SK-N-MC (cell line): Measurements from ENCODE around the gene MOV10L1.

ENCODE experiments used
- DNase-seq: peaks from one replicate; pipeline ENCODE4 v3.0.0-alpha.2; 2011; ENCODE audit warnings: low read depth, low spot score
- H3K27ac ChIP-seq: fragments of 200-600 bp; sonication (generic); 2 replicates; pipeline ENCODE4 v1.5.1; 2016; ENCODE audit warnings: mixed run types
- H3K36me3 ChIP-seq: fragments of 200-600 bp; sonication (generic); 2 replicates; pipeline ENCODE4 v1.6.1; 2017; ENCODE audit warnings: antibody characterized with exemption, low read length, mixed read lengths; ENCODE audit not compliant: insufficient read depth
- H3K4me3 ChIP-seq: fragments of 200-600 bp; sonication (generic); 2 replicates; pipeline ENCODE4 v1.5.1; 2016
- H3K9ac ChIP-seq: fragments of 200-600 bp; sonication (generic); 2 replicates; pipeline ENCODE4 v1.8.0; 2017; ENCODE audit warnings: mixed run types, mixed read lengths; ENCODE audit not compliant: insufficient read length
- H3K9me3 ChIP-seq: fragments of 200-600 bp; sonication (generic); 2 replicates; pipeline ENCODE4 v1.6.1; 2017; ENCODE audit warnings: low read depth, mild to moderate bottlenecking, antibody characterized with exemption, low read length, moderate library complexity, mixed read lengths
- EZH2 ChIP-seq: fragments of 200-600 bp; sonication (generic); IDR thresholded peaks from one replicate; pipeline ENCODE4 v1.6.1; 2017; ENCODE audit warnings: antibody characterized with exemption
- FOXP2 ChIP-seq: optimal IDR thresholded peaks from 2 replicates; pipeline ENCODE3; 2011; ENCODE audit warnings: mild to moderate bottlenecking, moderate library complexity; ENCODE audit not compliant: insufficient read depth; ENCODE audit errors: extremely low read length, control extremely low read depth
- POLR2AphosphoS5 ChIP-seq: IDR thresholded peaks from 2 replicates; pipeline ENCODE4 v1.6.1; 2012; ENCODE audit warnings: mild to moderate bottlenecking, low read depth, low read length, borderline replicate concordance

MOV10L1 gene

DNA sequence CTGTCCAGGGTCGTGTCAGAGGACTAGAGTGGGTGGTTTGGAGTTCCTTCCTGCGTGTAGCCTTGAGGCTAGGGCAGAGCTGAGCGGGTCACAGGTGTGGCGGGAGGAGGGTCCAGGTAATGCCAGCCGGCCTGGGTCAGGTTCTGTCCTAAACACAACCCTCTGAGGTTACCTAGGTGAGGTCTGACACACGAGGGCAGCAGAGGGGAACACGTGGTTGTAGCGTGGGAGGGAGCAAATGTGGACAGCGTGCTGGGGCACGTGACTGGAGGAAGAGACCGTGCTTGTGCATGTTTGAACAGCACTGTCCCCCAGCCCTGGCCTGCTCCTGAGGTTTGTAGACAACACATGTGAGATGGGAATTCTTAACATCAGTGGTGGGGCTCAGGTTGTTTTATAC lies 13.1 kb downstream of the MOV10L1 start:
- Histone ChIP-seq H3K9ac (no peak overlapping the region), H3K27ac (no peak overlapping the region), H3K36me3 (no peaks in the 10 kb centered on the region), H3K9me3 (no peaks in the 10 kb centered on the region), H3K4me3 (no peak overlapping the region)
- DNase-seq, result no peak
- no peak for TF ChIP-seq FOXP2
- TF ChIP-seq POLR2AphosphoS5, result no peak
- TF ChIP-seq EZH2, result no peak

DNA sequence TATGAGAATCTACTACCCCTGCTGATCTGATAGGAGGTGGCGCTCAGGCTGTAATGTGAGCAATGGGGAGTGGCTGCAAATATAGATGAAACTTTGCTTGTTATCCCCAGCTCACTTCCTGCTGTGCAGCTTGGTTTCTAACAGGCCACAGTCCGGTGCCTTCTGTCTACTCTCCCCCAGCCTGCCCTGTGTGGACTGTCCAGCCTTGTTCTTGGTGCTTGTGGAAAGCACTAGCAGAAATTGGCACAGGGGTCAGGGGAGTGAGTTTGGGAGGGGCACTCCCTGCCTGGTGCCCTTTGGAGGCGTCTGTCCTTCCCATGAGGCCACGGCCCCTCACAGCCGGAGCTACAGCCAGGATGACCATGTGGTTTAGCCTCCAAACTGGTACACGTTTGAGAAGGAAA lies 14.3 kb downstream of the MOV10L1 start:
- Histone ChIP-seq H3K9ac (no peak overlapping the region), H3K27ac (no peak overlapping the region), H3K9me3 (no peaks in the 10 kb centered on the region), H3K36me3 (no peaks in the 10 kb centered on the region), H3K4me3 (no peak overlapping the region)
- TF ChIP-seq EZH2, result no peak
- no peak for TF ChIP-seq FOXP2
- no peak for TF ChIP-seq POLR2AphosphoS5
- DNase-seq, result no peak

DNA sequence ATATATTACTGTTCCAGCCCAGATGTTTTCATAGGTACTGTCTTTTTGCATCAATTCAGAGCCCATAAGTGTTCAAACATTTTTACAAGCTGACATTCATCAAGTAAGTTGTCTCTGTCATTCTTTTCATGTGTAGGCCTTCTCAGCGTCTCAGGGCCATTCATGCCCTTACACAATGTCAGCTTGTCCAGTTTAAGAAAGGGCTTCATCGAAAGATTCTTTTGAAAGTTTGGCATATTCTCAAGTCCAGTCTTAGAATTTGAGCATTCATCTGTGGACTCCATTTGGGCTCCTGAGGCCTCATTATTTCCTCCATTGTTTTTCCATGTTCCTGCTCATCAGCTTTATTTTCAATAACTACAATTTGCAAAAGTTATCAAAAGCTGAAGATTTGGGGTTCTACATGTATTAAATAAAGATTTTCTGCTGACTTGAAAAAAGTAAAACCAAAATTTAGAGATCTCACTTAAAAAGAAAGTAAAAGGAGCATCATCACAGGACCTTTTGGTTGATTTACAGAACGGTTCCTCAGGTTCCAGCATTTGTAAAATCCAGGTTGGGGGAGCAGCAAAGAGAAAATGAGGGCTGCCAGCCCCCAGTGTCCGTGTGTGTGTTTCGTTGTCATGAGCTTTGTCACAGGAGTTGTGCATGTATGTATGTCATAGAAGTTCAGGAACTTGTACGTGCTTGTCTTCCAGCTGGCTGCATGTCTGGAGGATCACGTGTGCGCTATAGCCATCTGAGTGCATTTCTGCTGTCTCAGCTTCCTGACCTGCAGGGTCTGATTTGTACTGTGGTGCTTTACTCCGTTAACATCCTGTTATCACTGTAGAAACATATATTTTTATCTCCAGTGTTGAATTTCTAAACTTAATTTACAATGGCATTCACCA lies 15.6 kb downstream of the MOV10L1 start:
- H3K4me3 ChIP-seq, result no peak overlapping the region
- H3K9me3 ChIP-seq, result no peaks in the 10 kb centered on the region
- TF ChIP-seq FOXP2 (no peak), EZH2 (no peak), POLR2AphosphoS5 (no peak)
- no peak overlapping the region for H3K27ac ChIP-seq
- no peak overlapping the region for H3K9ac ChIP-seq
- DNase-seq, result no peak
- no peaks in the 10 kb centered on the region for H3K36me3 ChIP-seq

DNA sequence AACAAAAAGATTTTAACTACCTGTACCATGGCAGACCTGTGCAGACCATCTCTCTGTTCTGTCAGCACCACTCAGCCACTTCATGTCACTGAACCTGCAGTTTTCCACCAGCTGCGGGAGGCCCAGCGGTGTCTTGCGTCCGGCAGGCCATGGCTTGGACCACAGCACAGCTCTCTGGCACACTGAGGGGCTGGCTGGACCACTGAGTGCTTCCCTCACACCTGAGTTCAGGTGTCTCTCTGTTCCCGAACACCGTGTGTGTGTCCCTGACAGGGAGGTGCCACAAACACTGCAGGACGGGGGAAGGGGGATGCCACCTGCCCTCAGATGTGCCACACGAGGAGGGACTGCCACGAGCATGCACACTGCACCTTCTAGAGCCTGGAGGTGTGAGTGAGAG lies 17.7 kb downstream of the MOV10L1 start:
- DNase-seq, result no peak
- H3K9ac ChIP-seq, result no peak overlapping the region
- no peaks in the 10 kb centered on the region for H3K36me3 ChIP-seq
- TF ChIP-seq EZH2 (no peak), FOXP2 (no peak), POLR2AphosphoS5 (no peak)
- H3K9me3 ChIP-seq, result no peaks in the 10 kb centered on the region
- no peak overlapping the region for H3K27ac ChIP-seq
- H3K4me3 ChIP-seq, result no peak overlapping the region

GRCh38 chr22:50111056-50111455 lies 21.2 kb downstream of the MOV10L1 start:
- Histone ChIP-seq H3K27ac (no peak overlapping the region), H3K9ac (no peak overlapping the region), H3K4me3 (no peak overlapping the region), H3K36me3 (no peaks in the 10 kb centered on the region), H3K9me3 (no peaks in the 10 kb centered on the region)
- TF ChIP-seq EZH2, result no peak
- no peak for TF ChIP-seq POLR2AphosphoS5
- TF ChIP-seq FOXP2, result no peak
- DNase-seq, result no peak

GRCh38 chr22:50112151-50113118 lies 22.6 kb downstream of the MOV10L1 start:
- Histone ChIP-seq H3K9ac (no peak overlapping the region), H3K27ac (no peak overlapping the region)

DNA sequence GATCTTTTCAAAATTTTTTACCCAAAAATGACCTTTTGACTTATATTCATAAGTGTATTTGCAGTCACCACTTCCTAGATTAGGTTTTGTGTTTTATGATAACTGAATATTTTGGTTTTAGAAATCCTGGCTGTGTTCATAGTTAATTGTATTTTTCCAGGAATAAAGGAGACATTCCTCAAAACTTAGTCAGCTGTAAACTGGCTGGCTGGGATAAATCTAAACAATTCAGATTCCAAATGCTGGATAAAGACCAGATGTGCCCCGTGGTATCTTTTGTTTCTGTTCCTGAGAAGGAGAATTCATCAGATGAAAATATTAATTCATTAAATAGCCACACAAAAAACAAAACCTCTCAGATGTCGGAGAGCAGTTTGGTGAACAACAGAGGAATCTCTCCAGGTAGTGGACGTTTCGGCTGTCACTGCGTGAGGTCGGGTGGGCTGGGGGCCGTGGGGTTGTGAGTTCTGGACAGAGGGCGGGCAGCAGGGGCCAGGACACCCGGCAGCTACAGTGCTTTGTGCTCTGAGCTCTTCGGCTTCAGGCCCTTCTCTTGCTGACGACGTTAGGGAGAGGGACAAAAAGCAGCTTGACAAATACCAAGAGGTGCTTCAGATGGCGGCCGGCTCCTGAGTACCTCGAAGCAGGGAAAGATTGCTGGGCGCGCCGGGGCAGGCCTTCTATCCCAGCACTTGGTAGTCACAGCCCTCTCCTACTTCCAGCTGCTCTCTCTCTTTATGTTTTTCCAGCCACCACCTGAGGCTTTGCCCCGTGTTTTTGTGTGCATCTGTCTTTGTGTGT lies 24.6 kb downstream of the MOV10L1 start:
- Histone ChIP-seq H3K9ac (no peak overlapping the region), H3K36me3 (no peaks in the 10 kb centered on the region), H3K9me3 (no peaks in the 10 kb centered on the region), H3K27ac (no peak overlapping the region), H3K4me3 (no peak overlapping the region)
- no peak for DNase-seq
- TF ChIP-seq POLR2AphosphoS5, result no peak
- no peak for TF ChIP-seq FOXP2
- no peak for TF ChIP-seq EZH2

More at GRCh38 chr22:50112151-50113118, 22.6 kb downstream of the MOV10L1 start:
- Histone ChIP-seq H3K9me3 (no peaks in the 10 kb centered on the region), H3K4me3 (no peak overlapping the region), H3K36me3 (no peaks in the 10 kb centered on the region)
- TF ChIP-seq POLR2AphosphoS5, result no peak
- TF ChIP-seq FOXP2, result no peak
- TF ChIP-seq EZH2, result no peak
- DNase-seq, result no peak

- Histone ChIP-seq H3K9ac (no peak overlapping the region), H3K4me3 (no peak overlapping the region), H3K27ac (no peak overlapping the region), H3K36me3 (no peaks in the 10 kb centered on the region), H3K9me3 (no peaks in the 10 kb centered on the region)
- no peak for DNase-seq
- TF ChIP-seq FOXP2, result no peak
These were observed 25.9 kb downstream of the MOV10L1 start for GRCh38 chr22:50115693-50116092.
